SK-N-SH (cell line): ENCODE data around the gene SND1. TPM values are rescaled to one million over a fixed set of nuclear protein-coding genes. Genes with fewer than 3 reads are reported as not detected.

Experiments
- CTCF ChIA-PET: fragments of 300-600, 350-600 bp; formaldehyde crosslinking; extraction: SDS; loops from one replicate; lab custom pipeline; 2021; lab: Yijun Ruan, JAX
- POLR2A ChIA-PET: fragments of 350-600 bp; sonication (Branson Sonifier 250); formaldehyde crosslinking; extraction: SDS; loops from one replicate; lab custom pipeline; 2020; ENCODE audit warnings: antibody characterized with exemption, inconsistent platforms; lab: Yijun Ruan, JAX
- DNase-seq: peaks from one replicate; pipeline ENCODE4 v3.0.0; 2012
- H2AFZ ChIP-seq: fragments of 200-600 bp; sonication (generic); 2 replicates; pipeline ENCODE4 v1.8.1; 2016; ENCODE audit warnings: antibody characterized with exemption, mild to moderate bottlenecking, low read depth
- H3F3A ChIP-seq: fragments of 200-600 bp; sonication (generic); replicated peaks from 2 replicates; pipeline ENCODE3; 2016; ENCODE audit warnings: antibody characterized with exemption, mild to moderate bottlenecking; ENCODE audit not compliant: insufficient read depth
- H3K27ac ChIP-seq, 2 experiments: fragments of 200-500 bp in 1 of 2; fragments of 200-600 bp in 1 of 2; sonication (Bioruptor generic) in 1 of 2; sonication (generic), shearing (Covaris generic) in 1 of 2; 2 replicates each; pipeline versions ENCODE4 v1.5.1 to v1.6.1; 2014 to 2016; ENCODE audit warnings: low read depth in 2 of 2, inconsistent platforms in 1 of 2, low read length in 1 of 2, mild to moderate bottlenecking in 1 of 2, mixed read lengths in 1 of 2
- H3K27me3 ChIP-seq: fragments of 200-600 bp; sonication (generic), shearing (Covaris generic); 2 replicates; pipeline ENCODE4 v1.6.1; 2016; ENCODE audit warnings: mixed run types; ENCODE audit not compliant: insufficient read depth
- H3K36me3 ChIP-seq, 2 experiments: fragments of 200-500 bp in 1 of 2; fragments of 200-600 bp in 1 of 2; sonication (Bioruptor generic) in 1 of 2; sonication (generic) in 1 of 2; replicated peaks in 1 of 2; 2 replicates each; pipeline versions ENCODE3 to v1.5.1; 2014 to 2016; ENCODE audit warnings: low read length in 1 of 2, mild to moderate bottlenecking in 1 of 2; ENCODE audit not compliant: insufficient read depth in 2 of 2, control insufficient read depth in 1 of 2
- H3K4me1 ChIP-seq, 2 experiments: fragments of 200-500 bp in 1 of 2; fragments of 200-600 bp in 1 of 2; sonication (Bioruptor generic) in 1 of 2; sonication (generic), shearing (Covaris generic) in 1 of 2; 2 replicates each; pipeline versions ENCODE4 v1.5.1 to v1.6.1; 2014 to 2016; ENCODE audit warnings: low read depth in 1 of 2, low read length in 1 of 2, mixed run types in 1 of 2; ENCODE audit not compliant: insufficient read depth in 2 of 2, control insufficient read depth in 1 of 2
- H3K4me2 ChIP-seq: fragments of 200-600 bp; sonication (generic), shearing (Covaris generic); 2 replicates; pipeline ENCODE4 v1.6.1; 2017; ENCODE audit warnings: mixed run types
- H3K4me3 ChIP-seq, 2 experiments: fragments of 200-500 bp in 1 of 2; fragments of 200-600 bp in 1 of 2; sonication (Bioruptor generic) in 1 of 2; sonication (generic), shearing (Covaris generic) in 1 of 2; 2 replicates each; pipeline versions ENCODE4 v1.5.1 to v1.8.1; 2014 to 2016; ENCODE audit warnings: low read depth in 2 of 2, inconsistent platforms in 1 of 2, low read length in 1 of 2, mild to moderate bottlenecking in 1 of 2, mixed read lengths in 1 of 2, moderate library complexity in 1 of 2
- H3K79me2 ChIP-seq: fragments of 200-600 bp; sonication (generic); 2 replicates; pipeline ENCODE4 v1.8.1; 2017; ENCODE audit warnings: mild to moderate bottlenecking; ENCODE audit not compliant: insufficient read depth
- H3K9ac ChIP-seq: fragments of 200-600 bp; sonication (generic); 2 replicates; pipeline ENCODE4 v1.6.1; 2017; ENCODE audit warnings: mixed run types
- H3K9me2 ChIP-seq: fragments of 200-600 bp; sonication (generic); 2 replicates; pipeline ENCODE4 v1.6.1; 2017; ENCODE audit warnings: mixed run types
- H3K9me3 ChIP-seq: fragments of 200-600 bp; sonication (generic); 2 replicates; pipeline ENCODE4 v1.6.1; 2017; ENCODE audit warnings: mixed run types, mild to moderate bottlenecking, moderate library complexity
- H4K20me1 ChIP-seq: fragments of 200-600 bp; sonication (generic); 2 replicates; pipeline ENCODE4 v1.6.1; 2017; ENCODE audit warnings: mild to moderate bottlenecking, mixed run types; ENCODE audit not compliant: insufficient read depth
- CHD2 ChIP-seq: fragments of 150-350 bp; IDR thresholded peaks from 2 replicates; pipeline ENCODE4 v1.6.1; 2018; ENCODE audit warnings: low read length; ENCODE audit not compliant: partially characterized antibody
- EZH2phosphoT487 ChIP-seq: fragments of 200-600 bp; sonication (generic); IDR thresholded peaks from 2 replicates; pipeline ENCODE4 v1.6.1; 2017; ENCODE audit warnings: low read depth, mixed run types, mild to moderate bottlenecking, antibody characterized with exemption, moderate library complexity, borderline replicate concordance
- FOXM1 ChIP-seq: IDR thresholded peaks from 2 replicates; pipeline ENCODE4 v1.4.0; 2012; ENCODE audit warnings: low read depth, mild to moderate bottlenecking
- GATA2 ChIP-seq: sonication (generic); formaldehyde crosslinking; IDR thresholded peaks from 2 replicates; pipeline ENCODE4 v1.5.0; 2020; ENCODE audit warnings: mild to moderate bottlenecking, missing genetic modification reagents
- JUND ChIP-seq: IDR thresholded peaks from 2 replicates; pipeline ENCODE4 v1.4.0; 2012
- MEF2A ChIP-seq: IDR thresholded peaks from 2 replicates; pipeline ENCODE4 v1.4.0; 2012; ENCODE audit warnings: low read depth, borderline replicate concordance
- MXI1 ChIP-seq: IDR thresholded peaks from 2 replicates; pipeline ENCODE4 v1.6.1; 2012; ENCODE audit warnings: mild to moderate bottlenecking, low read depth, low read length, improper control_type of control experiment
- POLR2AphosphoS5 ChIP-seq: IDR thresholded peaks from 2 replicates; pipeline ENCODE4 v1.6.1; 2012; ENCODE audit warnings: low read depth, low read length
- RAD21 ChIP-seq: IDR thresholded peaks from 2 replicates; pipeline ENCODE4 v1.6.1; 2012; ENCODE audit warnings: mild to moderate bottlenecking, low read length
- RCOR1 ChIP-seq: fragments of 150-350 bp; IDR thresholded peaks from 2 replicates; pipeline ENCODE4 v1.6.1; 2017; ENCODE audit warnings: antibody characterized with exemption, low read length
- RXRA ChIP-seq: IDR thresholded peaks from 2 replicates; pipeline ENCODE4 v1.4.0; 2012; ENCODE audit warnings: low read depth, mild to moderate bottlenecking, borderline replicate concordance
- SIN3A ChIP-seq: IDR thresholded peaks from 2 replicates; pipeline ENCODE4 v1.6.1; 2012; ENCODE audit warnings: low read depth, mild to moderate bottlenecking, low read length, moderate library complexity, borderline replicate concordance
- SMC3 ChIP-seq: IDR thresholded peaks from 2 replicates; pipeline ENCODE4 v1.6.1; 2012; ENCODE audit warnings: low read depth, low read length, improper control_type of control experiment
- TAF1 ChIP-seq: IDR thresholded peaks from 2 replicates; pipeline ENCODE4 v1.6.1; 2012; ENCODE audit warnings: low read depth, mild to moderate bottlenecking, low read length, moderate library complexity, borderline replicate concordance
- TCF12 ChIP-seq: IDR thresholded peaks from 2 replicates; pipeline ENCODE4 v1.4.0; 2012
- TEAD4 ChIP-seq: IDR thresholded peaks from 2 replicates; pipeline ENCODE4 v1.4.0; 2012; ENCODE audit warnings: mild to moderate bottlenecking, borderline replicate concordance; ENCODE audit not compliant: insufficient read depth
- YY1 ChIP-seq: IDR thresholded peaks from 2 replicates; pipeline ENCODE4 v1.4.0; 2012; ENCODE audit warnings: low read depth, mild to moderate bottlenecking
- WGBS: methylation state at CpG from one replicate; pipeline ENCODE4 v1.1.6; 2017; ENCODE audit warnings: low lambda C conversion rate; 5-methylcytosine and 5-hydroxymethylcytosine counted together
- polyA plus RNA-seq, 3 experiments: library from polyadenylated mRNA; depleted of rRNA; stranded (reverse); fragments of >200 nt; gene quantifications; 2 replicates each; pipeline ENCODE4 v1.2.3, GENCODE V29; 2012
- TF ChIP-seq, protein P1 (sequence below): IDR thresholded peaks from 2 replicates; pipeline ENCODE4 v1.4.0; 2012; ENCODE audit warnings: low read depth
- TF ChIP-seq, protein P2 (sequence below): fragments of 150-350 bp; IDR thresholded peaks from 2 replicates; pipeline ENCODE4 v1.6.1; 2017; ENCODE audit warnings: antibody characterized with exemption, low read length, low read depth, borderline replicate concordance
- TF ChIP-seq, protein P3 (sequence below): fragments of 200-600 bp; sonication (generic); IDR thresholded peaks from 2 replicates; pipeline ENCODE4 v1.6.1; 2017; ENCODE audit warnings: antibody characterized with exemption, mild to moderate bottlenecking, moderate library complexity
- TF ChIP-seq, protein P4 (sequence below): IDR thresholded peaks from 2 replicates; pipeline ENCODE4; 2012

Gene SND1
- polyA plus RNA-seq, 1 of the 3 experiments (the other 2 are of a cell fraction): 165 TPM

DNA sequence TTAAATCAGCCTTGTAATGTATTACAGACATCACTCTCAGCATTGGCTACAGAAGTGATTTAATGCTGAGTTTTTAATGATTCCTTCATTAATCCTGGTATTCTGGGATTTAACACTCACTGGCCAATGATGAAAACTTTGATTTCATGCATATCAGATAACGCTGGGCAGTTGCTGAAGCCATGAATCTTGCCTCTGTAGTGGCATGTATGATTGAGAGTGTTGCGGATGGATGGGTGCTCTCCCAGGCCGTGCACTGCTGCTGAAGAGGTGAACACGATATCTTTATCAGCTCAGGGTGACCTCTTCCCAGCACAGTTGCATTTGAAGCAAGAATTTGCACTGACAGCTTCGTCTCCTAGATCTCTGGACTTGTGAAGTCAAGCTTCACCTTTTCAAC is 210.5 kb downstream of the SND1 start:
- no peaks in the 10 kb centered on the region for H3K9me3 ChIP-seq
- CTCF ChIA-PET: interaction anchor here (1.0 to 2.1 kb wide), 2 partner anchors 19 to 154 kb away, joined by 3 to 6 read pairs; no protein-coding TSS in a partner anchor
- H3K27me3 ChIP-seq: no peaks in the 10 kb centered on the region
- TF ChIP-seq SIN3A (no peak), RXRA (no peak), FOXM1 (no peak), EZH2phosphoT487 (no peak), GATA2 (CRISPR knock-in tag) (no peak), TCF12 (no peak), MEF2A (no peak), POLR2AphosphoS5 (no peak), MXI1 (no peak)
- TF ChIP-seq, protein P1, sequence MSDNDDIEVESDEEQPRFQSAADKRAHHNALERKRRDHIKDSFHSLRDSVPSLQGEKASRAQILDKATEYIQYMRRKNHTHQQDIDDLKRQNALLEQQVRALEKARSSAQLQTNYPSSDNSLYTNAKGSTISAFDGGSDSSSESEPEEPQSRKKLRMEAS: no peak
- TF ChIP-seq, protein P2, sequence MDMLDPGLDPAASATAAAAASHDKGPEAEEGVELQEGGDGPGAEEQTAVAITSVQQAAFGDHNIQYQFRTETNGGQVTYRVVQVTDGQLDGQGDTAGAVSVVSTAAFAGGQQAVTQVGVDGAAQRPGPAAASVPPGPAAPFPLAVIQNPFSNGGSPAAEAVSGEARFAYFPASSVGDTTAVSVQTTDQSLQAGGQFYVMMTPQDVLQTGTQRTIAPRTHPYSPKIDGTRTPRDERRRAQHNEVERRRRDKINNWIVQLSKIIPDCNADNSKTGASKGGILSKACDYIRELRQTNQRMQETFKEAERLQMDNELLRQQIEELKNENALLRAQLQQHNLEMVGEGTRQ: no peak
- TF ChIP-seq, protein P3, sequence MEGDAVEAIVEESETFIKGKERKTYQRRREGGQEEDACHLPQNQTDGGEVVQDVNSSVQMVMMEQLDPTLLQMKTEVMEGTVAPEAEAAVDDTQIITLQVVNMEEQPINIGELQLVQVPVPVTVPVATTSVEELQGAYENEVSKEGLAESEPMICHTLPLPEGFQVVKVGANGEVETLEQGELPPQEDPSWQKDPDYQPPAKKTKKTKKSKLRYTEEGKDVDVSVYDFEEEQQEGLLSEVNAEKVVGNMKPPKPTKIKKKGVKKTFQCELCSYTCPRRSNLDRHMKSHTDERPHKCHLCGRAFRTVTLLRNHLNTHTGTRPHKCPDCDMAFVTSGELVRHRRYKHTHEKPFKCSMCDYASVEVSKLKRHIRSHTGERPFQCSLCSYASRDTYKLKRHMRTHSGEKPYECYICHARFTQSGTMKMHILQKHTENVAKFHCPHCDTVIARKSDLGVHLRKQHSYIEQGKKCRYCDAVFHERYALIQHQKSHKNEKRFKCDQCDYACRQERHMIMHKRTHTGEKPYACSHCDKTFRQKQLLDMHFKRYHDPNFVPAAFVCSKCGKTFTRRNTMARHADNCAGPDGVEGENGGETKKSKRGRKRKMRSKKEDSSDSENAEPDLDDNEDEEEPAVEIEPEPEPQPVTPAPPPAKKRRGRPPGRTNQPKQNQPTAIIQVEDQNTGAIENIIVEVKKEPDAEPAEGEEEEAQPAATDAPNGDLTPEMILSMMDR: no peak
- 94% methylated on average over 5 of the region's 5 CpGs for WGBS
- H3K4me1 ChIP-seq: peaks cover 0 to 2% of the 10 kb centered on the region in 2 experiments; a peak in 1 of 4 replicates
- no peaks in the 10 kb centered on the region for H3F3A ChIP-seq
- no peaks in the 10 kb centered on the region for H4K20me1 ChIP-seq
- POLR2A ChIA-PET: no interaction called here
- no peak for DNase-seq
- no peak overlapping the region for H3K9ac ChIP-seq
- H3K9me2 ChIP-seq: no peaks in the 10 kb centered on the region
- peaks cover 38% of the 10 kb centered on the region for H3K79me2 ChIP-seq
- no peak overlapping the region for H3K4me2 ChIP-seq
- H3K36me3 ChIP-seq: peaks cover 0 to 5% of the 10 kb centered on the region in 2 experiments
- H3K27ac ChIP-seq: no peak overlapping the region
- no peak overlapping the region for H2AFZ ChIP-seq
- no peak overlapping the region for H3K4me3 ChIP-seq

DNA sequence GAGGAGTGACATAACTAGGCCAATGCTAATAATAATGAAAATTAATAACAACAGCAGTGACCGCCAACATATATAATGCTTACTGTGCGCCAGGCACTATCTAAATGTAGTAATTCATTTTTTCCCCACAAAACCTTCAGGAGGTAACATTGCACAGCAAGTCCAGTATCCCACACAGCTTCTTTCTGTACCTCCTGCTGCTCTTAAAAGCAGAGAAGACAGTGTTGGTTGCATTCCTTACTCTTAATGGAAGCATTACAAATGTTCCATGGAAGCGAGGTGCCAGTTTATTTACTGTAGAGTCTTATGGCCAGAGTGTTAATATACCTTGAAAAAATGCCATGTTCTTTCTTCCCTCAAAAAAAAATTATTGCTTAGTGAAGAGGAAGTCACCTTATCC is 211.1 kb downstream of the SND1 start:
- no peak for DNase-seq
- Histone ChIP-seq H3K4me3 (no peak overlapping the region), H3K27ac (no peak overlapping the region), H3K79me2 (peaks cover 42% of the 10 kb centered on the region), H2AFZ (no peak overlapping the region), H3K27me3 (no peaks in the 10 kb centered on the region), H4K20me1 (no peaks in the 10 kb centered on the region), H3K4me2 (no peak overlapping the region), H3K9me2 (no peaks in the 10 kb centered on the region), H3K9ac (no peak overlapping the region), H3K9me3 (no peaks in the 10 kb centered on the region), H3F3A (no peaks in the 10 kb centered on the region), H3K4me1 (peaks cover 0 to 2% of the 10 kb centered on the region in 2 experiments; a peak in 1 of 4 replicates), H3K36me3 (peaks cover 0 to 4% of the 10 kb centered on the region in 2 experiments)
- POLR2A ChIA-PET: no interaction called here
- 95% methylated on average over 3 of the region's 3 CpGs for WGBS
- CTCF ChIA-PET: interaction anchor here (2.1 kb wide), 1 partner anchor 154 kb away, joined by 6 read pairs; no protein-coding TSS in a partner anchor
- TF ChIP-seq, protein P3: no peak
- TF ChIP-seq RXRA (no peak), JUND (no peak), FOXM1 (no peak), POLR2AphosphoS5 (no peak), CHD2 (no peak), YY1 (no peak), SIN3A (no peak), SMC3 (no peak), RAD21 (no peak), RCOR1 (no peak), TAF1 (no peak), TEAD4 (no peak)
- TF ChIP-seq, protein P4, sequence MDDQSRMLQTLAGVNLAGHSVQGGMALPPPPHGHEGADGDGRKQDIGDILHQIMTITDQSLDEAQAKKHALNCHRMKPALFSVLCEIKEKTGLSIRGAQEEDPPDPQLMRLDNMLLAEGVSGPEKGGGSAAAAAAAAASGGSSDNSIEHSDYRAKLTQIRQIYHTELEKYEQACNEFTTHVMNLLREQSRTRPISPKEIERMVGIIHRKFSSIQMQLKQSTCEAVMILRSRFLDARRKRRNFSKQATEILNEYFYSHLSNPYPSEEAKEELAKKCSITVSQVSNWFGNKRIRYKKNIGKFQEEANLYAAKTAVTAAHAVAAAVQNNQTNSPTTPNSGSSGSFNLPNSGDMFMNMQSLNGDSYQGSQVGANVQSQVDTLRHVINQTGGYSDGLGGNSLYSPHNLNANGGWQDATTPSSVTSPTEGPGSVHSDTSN: no peak
